GM10266 (cell line): ENCODE results near the gene CRKL.
"Not testable (repeated sequence)": the region's sequence is repeated elsewhere in the genome, so short reads cannot be mapped to it uniquely, and the experiment has no call there.

Experiments used
- DNase-seq: peaks from one replicate; pipeline ENCODE4 v3.0.0; 2012; ENCODE audit errors: extremely low spot score
- TF ChIP-seq, protein P1 (sequence below): IDR thresholded peaks from 2 replicates; pipeline ENCODE4 v1.5.1; 2012; ENCODE audit warnings: mild to moderate bottlenecking, low read depth; ENCODE audit not compliant: control insufficient read depth, insufficient read depth; ENCODE audit errors: missing control alignments

CRKL gene

DNA sequence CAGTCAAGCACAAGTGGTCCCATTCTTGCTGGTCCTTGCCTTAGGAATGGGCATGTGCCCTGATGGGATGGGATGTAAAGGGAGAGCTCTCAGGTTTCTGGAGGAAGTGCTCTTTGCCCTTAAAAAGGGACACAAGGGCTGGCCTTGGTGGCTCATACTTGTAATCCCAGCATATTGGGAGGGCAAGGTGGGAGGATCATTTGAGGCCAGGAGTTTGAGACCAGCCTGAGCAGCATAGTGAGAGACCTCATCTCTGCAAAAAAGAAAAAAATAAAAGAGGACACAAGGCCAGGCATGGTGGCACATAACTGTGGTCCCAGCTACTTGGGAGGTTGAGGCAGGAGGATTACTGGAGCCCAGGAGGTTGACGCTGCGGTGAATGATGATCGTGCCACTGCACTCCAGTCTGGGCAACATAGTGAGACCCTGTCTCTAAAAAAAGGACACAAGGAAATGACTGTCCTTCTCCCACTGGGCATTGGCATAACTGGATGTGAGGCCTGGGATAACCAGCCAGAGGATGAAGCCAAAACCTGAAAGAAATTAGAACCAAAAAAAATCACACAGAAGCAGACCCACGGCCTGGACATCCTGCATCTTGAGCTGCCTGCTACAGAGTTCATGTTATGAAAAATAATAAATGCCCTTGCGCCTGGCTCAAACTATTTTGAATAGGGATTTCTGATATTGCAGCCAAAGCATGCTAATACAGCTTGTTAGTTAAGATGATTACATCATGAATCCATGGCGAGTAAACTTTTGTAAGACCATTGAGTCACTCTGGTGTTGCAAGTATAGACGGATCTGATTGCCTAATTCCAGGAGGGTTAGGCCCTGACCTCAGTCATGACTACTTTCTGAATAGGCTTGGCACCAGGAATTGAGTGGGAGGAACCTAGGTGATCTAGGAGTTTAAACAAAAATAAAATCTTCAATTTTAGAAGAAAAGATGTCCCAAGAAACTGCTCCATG is 12.9 kb upstream of the CRKL start:
- no peak for DNase-seq

DNA sequence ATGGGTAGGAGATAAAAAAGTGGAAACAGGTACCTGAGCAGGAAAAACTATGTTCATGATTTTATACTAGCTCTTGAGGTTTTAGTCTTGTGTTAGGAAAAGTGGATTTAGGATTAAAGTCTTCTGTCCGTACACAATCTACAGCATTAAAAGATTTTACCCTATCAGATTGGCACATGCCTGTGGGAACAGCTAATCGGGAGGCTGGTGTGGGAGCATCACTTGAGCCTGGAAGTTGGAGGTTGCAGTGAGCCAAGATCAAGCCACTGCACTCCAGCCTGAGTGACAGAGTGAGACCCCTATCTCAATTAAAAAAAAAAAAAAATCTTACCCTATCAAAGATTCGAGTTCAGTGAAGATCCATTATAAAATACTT is 12.2 kb upstream of the CRKL start:
- no peak for DNase-seq
- TF ChIP-seq, protein P1, sequence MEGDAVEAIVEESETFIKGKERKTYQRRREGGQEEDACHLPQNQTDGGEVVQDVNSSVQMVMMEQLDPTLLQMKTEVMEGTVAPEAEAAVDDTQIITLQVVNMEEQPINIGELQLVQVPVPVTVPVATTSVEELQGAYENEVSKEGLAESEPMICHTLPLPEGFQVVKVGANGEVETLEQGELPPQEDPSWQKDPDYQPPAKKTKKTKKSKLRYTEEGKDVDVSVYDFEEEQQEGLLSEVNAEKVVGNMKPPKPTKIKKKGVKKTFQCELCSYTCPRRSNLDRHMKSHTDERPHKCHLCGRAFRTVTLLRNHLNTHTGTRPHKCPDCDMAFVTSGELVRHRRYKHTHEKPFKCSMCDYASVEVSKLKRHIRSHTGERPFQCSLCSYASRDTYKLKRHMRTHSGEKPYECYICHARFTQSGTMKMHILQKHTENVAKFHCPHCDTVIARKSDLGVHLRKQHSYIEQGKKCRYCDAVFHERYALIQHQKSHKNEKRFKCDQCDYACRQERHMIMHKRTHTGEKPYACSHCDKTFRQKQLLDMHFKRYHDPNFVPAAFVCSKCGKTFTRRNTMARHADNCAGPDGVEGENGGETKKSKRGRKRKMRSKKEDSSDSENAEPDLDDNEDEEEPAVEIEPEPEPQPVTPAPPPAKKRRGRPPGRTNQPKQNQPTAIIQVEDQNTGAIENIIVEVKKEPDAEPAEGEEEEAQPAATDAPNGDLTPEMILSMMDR, result no peak

More for the DNA sequence above, 12.9 kb upstream of the CRKL start:
- TF ChIP-seq, protein P1, result no peak

DNA sequence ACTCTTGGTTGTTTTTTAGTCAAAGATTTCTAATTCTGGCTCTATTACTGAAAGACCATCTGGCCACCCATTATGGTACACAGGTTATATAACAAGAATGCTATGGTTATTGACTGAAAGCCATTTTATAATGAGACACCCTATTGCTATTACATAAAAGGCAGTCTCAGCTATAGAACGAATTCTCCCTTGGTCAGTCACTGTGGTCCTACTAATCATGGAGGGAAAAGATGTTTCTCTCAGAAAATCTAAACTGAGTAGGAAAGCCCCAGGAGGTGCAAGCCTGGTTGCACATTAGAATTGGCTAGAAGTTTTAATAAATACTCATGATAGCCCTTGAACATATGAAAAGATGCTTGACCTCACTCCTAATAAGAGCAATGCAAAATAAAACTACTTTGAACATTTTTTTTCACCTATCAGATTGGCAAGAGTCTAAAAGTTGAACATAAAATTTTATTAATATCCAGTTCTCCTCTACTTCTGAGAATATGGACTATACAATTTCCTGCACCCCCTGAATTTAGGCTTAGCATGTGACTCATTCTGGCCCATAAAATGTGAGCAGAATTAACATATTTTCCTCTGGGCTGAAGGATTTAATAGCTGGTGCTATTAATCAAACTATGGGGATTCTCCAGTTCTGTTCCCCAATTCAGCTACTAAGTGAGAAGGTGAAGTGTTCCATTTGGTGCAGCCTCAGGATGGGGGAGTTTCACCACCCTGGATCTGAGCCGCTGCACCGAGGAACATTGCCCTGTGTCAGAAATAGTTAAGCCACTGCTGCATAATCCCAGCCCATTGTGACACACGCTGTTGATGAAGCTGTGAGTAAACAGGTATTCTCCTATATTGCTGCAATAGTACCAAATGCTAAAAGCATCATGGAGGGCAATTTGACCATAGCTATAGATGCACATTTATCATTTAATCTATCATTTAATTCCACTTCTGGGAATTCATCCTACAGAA is 11.5 kb upstream of the CRKL start:
- no peak for DNase-seq
- TF ChIP-seq, protein P1, result no peak

GRCh38 chr22:20906387-20906767 is 10.8 kb upstream of the CRKL start:
- no peak for DNase-seq
- TF ChIP-seq, protein P1, result no peak

DNA sequence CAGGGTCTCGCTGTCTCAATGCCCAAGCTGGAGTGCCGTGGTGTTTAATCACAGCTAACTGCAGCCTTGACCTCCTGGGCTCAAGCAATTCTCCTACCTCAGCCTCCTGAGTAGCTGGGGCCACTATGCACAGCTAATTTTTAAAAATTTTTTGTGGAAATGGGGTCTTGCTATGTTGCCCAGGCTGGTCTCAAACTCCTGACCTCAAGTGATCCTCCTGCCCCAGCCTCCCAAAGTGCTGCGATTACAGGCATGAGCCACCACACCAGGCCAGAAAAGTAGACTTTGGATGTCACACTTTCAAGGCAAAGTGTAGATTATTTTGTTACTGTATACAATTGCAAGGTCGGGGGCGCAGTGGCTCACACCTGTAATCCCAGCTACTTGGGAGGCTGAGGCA is 8.5 kb upstream of the CRKL start:
- DNase-seq, result not testable (repeated sequence)

DNA sequence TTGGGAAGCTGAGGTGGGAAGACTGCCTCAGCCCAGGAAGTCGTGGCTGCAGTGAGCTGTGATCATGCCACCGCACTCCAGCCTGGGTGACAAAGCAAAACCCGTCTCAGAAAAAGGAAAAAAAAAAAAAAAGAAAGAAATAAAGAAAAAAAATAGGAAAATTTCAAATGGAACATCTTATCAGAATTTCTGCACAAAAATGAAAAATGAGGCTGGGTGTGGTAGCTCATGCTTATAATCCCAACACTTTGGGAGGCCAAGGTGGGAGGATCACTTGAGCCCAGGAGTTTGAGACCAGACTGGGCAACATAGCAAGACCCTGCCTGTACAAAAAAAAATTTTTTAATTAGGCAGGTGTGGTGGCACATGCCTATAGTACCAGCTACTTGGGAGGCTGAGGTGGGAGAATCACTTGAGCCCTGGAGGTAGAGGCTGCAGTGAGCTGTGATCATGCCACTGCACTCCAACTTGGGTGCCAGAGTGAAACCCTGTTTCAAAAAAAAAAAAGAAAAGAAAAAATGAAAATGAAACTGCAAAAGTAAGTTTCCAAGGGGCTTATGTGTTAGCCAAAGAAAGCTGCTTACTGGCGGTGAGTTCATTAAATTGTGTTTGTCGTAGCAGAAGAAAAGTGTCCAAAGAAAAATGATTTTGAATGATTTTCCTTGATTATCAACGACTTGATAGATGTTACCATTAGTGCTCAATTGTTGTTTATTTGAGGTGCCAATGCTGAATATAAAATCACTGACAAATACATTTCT is 7.5 kb upstream of the CRKL start:
- TF ChIP-seq, protein P1, result no peak
- DNase-seq, result no peak

GRCh38 chr22:20912494-20912893 is 4.7 kb upstream of the CRKL start:
- TF ChIP-seq, protein P1, result no peak
- DNase-seq, result no peak
